OCI-LY1 (cell line): ENCODE measurements around the gene KCNMA1.

Experiments used
- H2AFZ ChIP-seq: fragments of 200-600 bp; sonication (generic), shearing (Covaris generic); 2 replicates; pipeline ENCODE4 v1.6.0; 2014; ENCODE audit warnings: antibody characterized with exemption, mild to moderate bottlenecking, low read length
- H3F3A ChIP-seq: fragments of 200-600 bp; sonication (generic), shearing (Covaris generic); 2 replicates; pipeline ENCODE4 v1.6.0; 2014; ENCODE audit warnings: mild to moderate bottlenecking, antibody characterized with exemption, low read length, moderate library complexity; ENCODE audit not compliant: insufficient read depth
- H3K27ac ChIP-seq: fragments of 200-600 bp; sonication (generic); 2 replicates; pipeline ENCODE4 v1.5.1; 2014; ENCODE audit warnings: low read length, mixed run types, mild to moderate bottlenecking, low read depth; ENCODE audit not compliant: poor library complexity, severe bottlenecking
- H3K27me3 ChIP-seq: fragments of 200-600 bp; sonication (generic); 2 replicates; pipeline ENCODE4 v1.6.0; 2014; ENCODE audit warnings: antibody characterized with exemption, mild to moderate bottlenecking, low read length, moderate library complexity; ENCODE audit not compliant: insufficient read depth
- H3K36me3 ChIP-seq: fragments of 200-600 bp; sonication (generic); 2 replicates; pipeline ENCODE4 v1.6.1; 2014; ENCODE audit warnings: mild to moderate bottlenecking, antibody characterized with exemption, low read length, moderate library complexity, mixed read lengths; ENCODE audit not compliant: insufficient read depth
- H3K4me1 ChIP-seq: fragments of 200-600 bp; sonication (generic); 2 replicates; pipeline ENCODE4 v1.5.1; 2014; ENCODE audit warnings: mild to moderate bottlenecking, low read length, moderate library complexity; ENCODE audit not compliant: insufficient read depth, severe bottlenecking
- H3K4me2 ChIP-seq: fragments of 200-600 bp; sonication (generic), shearing (Covaris generic); 2 replicates; pipeline ENCODE4 v1.6.1; 2014; ENCODE audit warnings: low read length
- H3K4me3 ChIP-seq: fragments of 200-600 bp; sonication (generic); 2 replicates; pipeline ENCODE4 v1.5.1; 2014; ENCODE audit warnings: low read length, low read depth, mild to moderate bottlenecking, mixed read lengths; ENCODE audit not compliant: poor library complexity, severe bottlenecking
- H3K79me2 ChIP-seq: fragments of 200-600 bp; shearing (Covaris generic); 2 replicates; pipeline ENCODE4 v1.6.1; 2016; ENCODE audit warnings: mixed run types, low read length, mixed read lengths; ENCODE audit not compliant: insufficient read depth
- H3K9ac ChIP-seq: fragments of 200-600 bp; sonication (generic), shearing (Covaris generic); 2 replicates; pipeline ENCODE4 v1.6.1; 2014; ENCODE audit warnings: mild to moderate bottlenecking, low read length, mixed read lengths
- H3K9me2 ChIP-seq: fragments of 200-600 bp; sonication (generic), shearing (Covaris generic); 2 replicates; pipeline ENCODE4 v1.6.1; 2014; ENCODE audit warnings: low read depth, mild to moderate bottlenecking, low read length, mixed read lengths
- H3K9me3 ChIP-seq: fragments of 200-600 bp; shearing (Covaris generic); 2 replicates; pipeline ENCODE4 v1.6.1; 2014; ENCODE audit warnings: low read length, mixed read lengths
- H4K20me1 ChIP-seq: fragments of 200-600 bp; sonication (generic), shearing (Covaris generic); 2 replicates; pipeline ENCODE4 v1.6.0; 2016; ENCODE audit warnings: mild to moderate bottlenecking, low read length; ENCODE audit not compliant: insufficient read depth
- CTCF ChIP-seq: fragments of 200-600 bp; sonication (generic), shearing (Covaris generic); IDR thresholded peaks from 2 replicates; pipeline ENCODE4 v1.5.1; 2017; ENCODE audit warnings: mild to moderate bottlenecking, antibody characterized with exemption, low read length, moderate library complexity, mixed read lengths
- EZH2 ChIP-seq: fragments of 200-600 bp; sonication (generic), shearing (Covaris generic); IDR thresholded peaks from 2 replicates; pipeline ENCODE4 v1.8.0; 2017; ENCODE audit warnings: borderline replicate concordance, mixed run types, mild to moderate bottlenecking, antibody characterized with exemption, low read length, moderate library complexity, mixed read lengths

KCNMA1 gene

GRCh38 chr10:77505431-77506334 is 131.9 kb downstream of the KCNMA1 start:
- no peaks in the 10 kb centered on the region for H3K9me2 ChIP-seq
- no peak overlapping the region for H2AFZ ChIP-seq
- H3K27me3 ChIP-seq: no peaks in the 10 kb centered on the region; the same call in 1 of the 2 replicates
- no peak for TF ChIP-seq CTCF
- no peak for TF ChIP-seq EZH2
- no peak overlapping the region for H3K27ac ChIP-seq
- H4K20me1 ChIP-seq: no peaks in the 10 kb centered on the region
- H3K36me3 ChIP-seq: no peaks in the 10 kb centered on the region
- H3K9me3 ChIP-seq: no peaks in the 10 kb centered on the region
- H3K9ac ChIP-seq: no peak overlapping the region
- H3F3A ChIP-seq: no peaks in the 10 kb centered on the region
- H3K4me2 ChIP-seq: no peak overlapping the region
- H3K4me3 ChIP-seq: no peak overlapping the region
- H3K79me2 ChIP-seq: no peaks in the 10 kb centered on the region
- no peaks in the 10 kb centered on the region for H3K4me1 ChIP-seq

GRCh38 chr10:77504873-77505257 is 132.7 kb downstream of the KCNMA1 start:
- H3K9ac ChIP-seq: no peak overlapping the region
- H3K4me3 ChIP-seq: no peak overlapping the region
- H3F3A ChIP-seq: no peaks in the 10 kb centered on the region
- no peak overlapping the region for H2AFZ ChIP-seq
- no peak overlapping the region for H3K4me2 ChIP-seq
- H3K9me3 ChIP-seq: no peaks in the 10 kb centered on the region
- no peak overlapping the region for H3K27ac ChIP-seq
- no peaks in the 10 kb centered on the region for H3K9me2 ChIP-seq
- H3K4me1 ChIP-seq: no peaks in the 10 kb centered on the region
- TF ChIP-seq EZH2: no peak
- TF ChIP-seq CTCF: no peak
- no peaks in the 10 kb centered on the region for H3K79me2 ChIP-seq
- H4K20me1 ChIP-seq: no peaks in the 10 kb centered on the region
- no peaks in the 10 kb centered on the region for H3K36me3 ChIP-seq
- no peaks in the 10 kb centered on the region; the same call in 1 of the 2 replicates for H3K27me3 ChIP-seq

GRCh38 chr10:77504196-77504872 is 133.3 kb downstream of the KCNMA1 start:
- Histone ChIP-seq H3K27ac (no peak overlapping the region), H3K9me3 (no peaks in the 10 kb centered on the region), H3K36me3 (no peaks in the 10 kb centered on the region), H3K4me3 (no peak overlapping the region), H3K4me1 (no peaks in the 10 kb centered on the region), H2AFZ (no peak overlapping the region), H3K79me2 (no peaks in the 10 kb centered on the region), H3K4me2 (no peak overlapping the region), H4K20me1 (no peaks in the 10 kb centered on the region), H3K9ac (no peak overlapping the region), H3F3A (no peaks in the 10 kb centered on the region), H3K27me3 (no peaks in the 10 kb centered on the region; the same call in 1 of the 2 replicates), H3K9me2 (no peaks in the 10 kb centered on the region)
- no peak for TF ChIP-seq CTCF
- TF ChIP-seq EZH2: no peak
